Mucosa of descending colon (tissue), 3 donors: Measurements from ENCODE around the gene FGF11. TPM values are rescaled to one million over a fixed set of nuclear protein-coding genes. Genes with fewer than 3 reads are reported as not detected.

Source experiments
- ATAC-seq: fragments of 200-7000 bp; cut with Tn5 transposase; one replicate; pipeline ENCODE4 v1.9.1; 2020; ENCODE audit warnings: mild to moderate bottlenecking, moderate library complexity
- DNase-seq, 3 donors: peaks; one replicate each; pipeline ENCODE4 v3.0.0-alpha.2; 2020
- H3K36me3 ChIP-seq: fragments of 200-600 bp; one replicate; pipeline ENCODE4 v1.8.0; 2021; ENCODE audit warnings: low read depth, mild to moderate bottlenecking
- H3K4me1 ChIP-seq: fragments of 200-600 bp; one replicate; pipeline ENCODE4 v1.8.0; 2021; ENCODE audit warnings: low read depth, mild to moderate bottlenecking
- H3K4me3 ChIP-seq: fragments of 200-600 bp; one replicate; pipeline ENCODE4 v1.8.0; 2021; ENCODE audit warnings: mild to moderate bottlenecking
- H3K9me3 ChIP-seq: fragments of 200-600 bp; one replicate; pipeline ENCODE4 v1.8.0; 2021; ENCODE audit warnings: mild to moderate bottlenecking
- CTCF ChIP-seq: fragments of 200-600 bp; IDR thresholded peaks from one replicate; pipeline ENCODE4 v1.8.0; 2022; ENCODE audit warnings: antibody characterized with exemption, mild to moderate bottlenecking
- intact Hi-C, 2 donors: fragments of 100-400 bp; cut with DNase I in 1 of 2; cut with micrococcal nuclease in 1 of 2; formaldehyde crosslinking; loops; one replicate each; pipeline versions ENCODE4 v1.11.0 to v1.11.1; 2022; cut with DNase I, micrococcal nuclease
- total RNA-seq, 3 donors: library from RNA; stranded (reverse); fragmentation: NEBNext Ultra II Directional in 2 of 3; extraction: Animal tissue kit (Norgen Biotek cat#: 25700) in 2 of 3; gene quantifications; one replicate each; pipeline versions ENCODE4 v1.2.1 to v1.2.4, GENCODE V29; 2021 to 2023
- donor health status: DM: no; HTN: no; CAD: no; lungs with moderate emphysema.
- donor health status: DM: no; HTN: no; CAD: no.
- donor health status: DM: no; HTN: yes; CAD: no.

FGF11 gene
- total RNA-seq, 3 donors from 2014 or later: 1.4 to 3.0 (median 2.2) TPM

- TF ChIP-seq CTCF: no peak
- Histone ChIP-seq H3K9me3 (no peaks in the 10 kb centered on the region), H3K4me3 (peak overlapping the region; percentile 16), H3K4me1 (peaks cover 20% of the 10 kb centered on the region), H3K36me3 (no peaks in the 10 kb centered on the region)
- ATAC-seq: peak; percentile 42
- intact Hi-C loops: no loop called here
- no peak for DNase-seq
Observed at GRCh38 chr17:7403727-7403976, 35.7 kb upstream of the FGF11 start.

- ATAC-seq: peak; percentile 90
- intact Hi-C loops: no loop called here
Observed at GRCh38 chr17:7403977-7404736, 35.2 kb upstream of the FGF11 start, which contains the start of gene TMEM256. TSS of gene TMEM256 (minus strand) at chr17:7404097. CDS start at chr17:7404084, 13 bp downstream.

GRCh38 chr17:7404737-7405349 is 34.5 kb upstream of the FGF11 start:
- DNase-seq: peak in 2 of 3 donors; percentile 70 to 77
- Histone ChIP-seq H3K36me3 (no peaks in the 10 kb centered on the region), H3K4me3 (peak overlapping the region; percentile 22), H3K9me3 (no peaks in the 10 kb centered on the region), H3K4me1 (peaks cover 20% of the 10 kb centered on the region)
- intact Hi-C loops: no loop called here
- TF ChIP-seq CTCF: no peak
- peak; percentile 38 for ATAC-seq

More at GRCh38 chr17:7403977-7404736, 35.2 kb upstream of the FGF11 start, which contains the start of gene TMEM256:
- H3K36me3 ChIP-seq: no peaks in the 10 kb centered on the region
- H3K4me1 ChIP-seq: peaks cover 20% of the 10 kb centered on the region
- H3K4me3 ChIP-seq: peak within 1 kb of the TSS; percentile 22
- peak; percentile 97 to 99 (median 98) for DNase-seq
- TF ChIP-seq CTCF: no peak
- no peaks in the 10 kb centered on the region for H3K9me3 ChIP-seq

GRCh38 chr17:7405350-7406234 is 33.7 kb upstream of the FGF11 start:
- ATAC-seq (no peak), DNase-seq (peak in 1 of 3 donors; percentile 51)
- intact Hi-C loops: no loop called here
- Histone ChIP-seq H3K4me1 (peaks cover 20% of the 10 kb centered on the region), H3K4me3 (no peak overlapping the region), H3K36me3 (no peaks in the 10 kb centered on the region), H3K9me3 (no peaks in the 10 kb centered on the region)
- no peak for TF ChIP-seq CTCF

- DNase-seq: no peak
- Histone ChIP-seq H3K4me3 (no peak overlapping the region), H3K9me3 (no peaks in the 10 kb centered on the region), H3K36me3 (no peaks in the 10 kb centered on the region), H3K4me1 (peaks cover 20% of the 10 kb centered on the region)
- no peak for ATAC-seq
- intact Hi-C loops: no loop called here
- TF ChIP-seq CTCF: no peak
Observed at GRCh38 chr17:7406235-7406825, 33.0 kb upstream of the FGF11 start.
